ENCODE results near the gene IRF2BP2. TPM values are rescaled to one million over a fixed set of nuclear protein-coding genes. Genes with fewer than 3 reads are reported as not detected.
A peak's percentile ranks its signal among the peaks of the same experiment; 100 is the strongest.

IRF2BP2 gene
- total and polyA plus RNA-seq, 2 of the 13 experiments (the other 11 are each of a cell fraction or from before 2014, with no cell fraction given): 140 to 147 TPM

- TF ChIP-seq, protein P1, sequence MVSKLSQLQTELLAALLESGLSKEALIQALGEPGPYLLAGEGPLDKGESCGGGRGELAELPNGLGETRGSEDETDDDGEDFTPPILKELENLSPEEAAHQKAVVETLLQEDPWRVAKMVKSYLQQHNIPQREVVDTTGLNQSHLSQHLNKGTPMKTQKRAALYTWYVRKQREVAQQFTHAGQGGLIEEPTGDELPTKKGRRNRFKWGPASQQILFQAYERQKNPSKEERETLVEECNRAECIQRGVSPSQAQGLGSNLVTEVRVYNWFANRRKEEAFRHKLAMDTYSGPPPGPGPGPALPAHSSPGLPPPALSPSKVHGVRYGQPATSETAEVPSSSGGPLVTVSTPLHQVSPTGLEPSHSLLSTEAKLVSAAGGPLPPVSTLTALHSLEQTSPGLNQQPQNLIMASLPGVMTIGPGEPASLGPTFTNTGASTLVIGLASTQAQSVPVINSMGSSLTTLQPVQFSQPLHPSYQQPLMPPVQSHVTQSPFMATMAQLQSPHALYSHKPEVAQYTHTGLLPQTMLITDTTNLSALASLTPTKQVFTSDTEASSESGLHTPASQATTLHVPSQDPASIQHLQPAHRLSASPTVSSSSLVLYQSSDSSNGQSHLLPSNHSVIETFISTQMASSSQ (IDR thresholded peaks at IDR 0.05; ENCODE audit: low read depth): peak; percentile 98
- TF ChIP-seq, protein P1 (CRISPR knock-in tag; IDR thresholded peaks at IDR 0.05; ENCODE audit: borderline replicate concordance): peak; percentile 100
- TF ChIP-seq ZNF710 (CRISPR knock-in tag; IDR thresholded peaks at IDR 0.05; ENCODE audit: borderline replicate concordance) (peak; percentile 65; the same call in 1 of the 2 replicates), SOX13 (IDR thresholded peaks at IDR 0.05) (no peak), SOX13 (CRISPR knock-in tag; conservative IDR thresholded peaks at IDR 0.05 in 1 of 2, IDR thresholded peaks at IDR 0.05 in 1 of 2) (peak in 1 of 2 experiments; percentile 90; a peak in 2 of 4 replicates), ZNF20 (CRISPR knock-in tag; IDR thresholded peaks at IDR 0.05) (no peak), ZNF839 (CRISPR knock-in tag; IDR thresholded peaks at IDR 0.05; ENCODE audit: borderline replicate concordance) (no peak), SAP130 (CRISPR knock-in tag; IDR thresholded peaks at IDR 0.05; ENCODE audit: low read depth) (peak; percentile 84), KDM2A (CRISPR knock-in tag; IDR thresholded peaks at IDR 0.05; ENCODE audit: borderline replicate concordance, low read depth) (peak; percentile 45; the same call in 1 of the 2 replicates), ZFAT (CRISPR knock-in tag; conservative IDR thresholded peaks at IDR 0.05) (no peak), FOSL1 (CRISPR knock-in tag; IDR thresholded peaks at IDR 0.05; ENCODE audit: borderline replicate concordance) (peak; percentile 32; the same call in 1 of the 2 replicates), TBL1XR1 (IDR thresholded peaks at IDR 0.05; ENCODE audit: borderline replicate concordance, low read length, partially characterized antibody) (no peak), SNRNP70 (IDR thresholded peaks at IDR 0.05; ENCODE audit: low read depth, low read length) (no peak), ZNF567 (CRISPR knock-in tag; IDR thresholded peaks at IDR 0.05; ENCODE audit: borderline replicate concordance) (no peak), SPEN (CRISPR knock-in tag; IDR thresholded peaks at IDR 0.05; ENCODE audit: low read depth) (peak; percentile 73; the same call in 1 of the 2 replicates), HMG20A (CRISPR knock-in tag; IDR thresholded peaks at IDR 0.05; ENCODE audit: borderline replicate concordance) (peak; percentile 92), NCOR1 (IDR thresholded peaks at IDR 0.05; ENCODE audit: borderline replicate concordance, low read length) (peak; percentile 92), HDAC1 (CRISPR knock-in tag; IDR thresholded peaks at IDR 0.05) (peak; percentile 85), ZNF326 (CRISPR knock-in tag; IDR thresholded peaks at IDR 0.05; ENCODE audit: borderline replicate concordance) (no peak), MEIS2 (CRISPR knock-in tag; IDR thresholded peaks at IDR 0.05) (peak; percentile 95), NFYB (CRISPR knock-in tag; IDR thresholded peaks at IDR 0.05) (0 out of 2 replicates have a peak, but pooled peaks have one; percentile 12)
- TF ChIP-seq, protein P2, sequence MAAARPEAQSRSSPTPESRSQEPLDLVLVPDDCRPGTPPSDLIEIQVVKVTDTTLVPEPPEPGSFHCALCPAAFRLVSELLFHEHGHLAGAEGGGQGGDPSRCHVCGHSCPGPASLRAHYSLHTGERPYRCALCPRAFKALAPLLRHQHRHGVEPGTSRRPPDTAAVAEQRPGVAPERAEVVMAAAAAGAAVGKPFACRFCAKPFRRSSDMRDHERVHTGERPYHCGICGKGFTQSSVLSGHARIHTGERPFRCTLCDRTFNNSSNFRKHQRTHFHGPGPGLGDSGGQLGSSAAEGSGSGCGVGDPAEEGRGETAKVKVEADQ (CRISPR knock-in tag; IDR thresholded peaks at IDR 0.05; ENCODE audit: borderline replicate concordance): peak; percentile 91
Measured at GRCh38 chr1:234638832-234639799, 29.1 kb upstream of the IRF2BP2 start (continued).

All from HepG2 (cell line).